GM18505 (cell line): Measurements from ENCODE around the gene RET.

Experiments used
- ATAC-seq: cut with Tn5 transposase; IDR thresholded peaks from one replicate; pipeline ENCODE4 v1.9.1; 2021; ENCODE audit not compliant: unreplicated experiment
- POLR2A ChIP-seq: IDR thresholded peaks from 4 replicates; pipeline ENCODE4 v1.6.1; 2011; ENCODE audit warnings: borderline replicate concordance; ENCODE audit not compliant: insufficient read depth, insufficient read length; ENCODE audit errors: extremely low read depth

The RET gene

GRCh38 chr10:43041422-43042342, 35.2 kb upstream of the RET start:
- no peak for ATAC-seq

GRCh38 chr10:43042503-43043341, 34.1 kb upstream of the RET start:
- no peak for TF ChIP-seq POLR2A
- no peak for ATAC-seq

More at GRCh38 chr10:43041422-43042342, 35.2 kb upstream of the RET start:
- no peak for TF ChIP-seq POLR2A

GRCh38 chr10:43043342-43043772, 33.5 kb upstream of the RET start:
- TF ChIP-seq POLR2A: no peak
- ATAC-seq: no peak

DNA sequence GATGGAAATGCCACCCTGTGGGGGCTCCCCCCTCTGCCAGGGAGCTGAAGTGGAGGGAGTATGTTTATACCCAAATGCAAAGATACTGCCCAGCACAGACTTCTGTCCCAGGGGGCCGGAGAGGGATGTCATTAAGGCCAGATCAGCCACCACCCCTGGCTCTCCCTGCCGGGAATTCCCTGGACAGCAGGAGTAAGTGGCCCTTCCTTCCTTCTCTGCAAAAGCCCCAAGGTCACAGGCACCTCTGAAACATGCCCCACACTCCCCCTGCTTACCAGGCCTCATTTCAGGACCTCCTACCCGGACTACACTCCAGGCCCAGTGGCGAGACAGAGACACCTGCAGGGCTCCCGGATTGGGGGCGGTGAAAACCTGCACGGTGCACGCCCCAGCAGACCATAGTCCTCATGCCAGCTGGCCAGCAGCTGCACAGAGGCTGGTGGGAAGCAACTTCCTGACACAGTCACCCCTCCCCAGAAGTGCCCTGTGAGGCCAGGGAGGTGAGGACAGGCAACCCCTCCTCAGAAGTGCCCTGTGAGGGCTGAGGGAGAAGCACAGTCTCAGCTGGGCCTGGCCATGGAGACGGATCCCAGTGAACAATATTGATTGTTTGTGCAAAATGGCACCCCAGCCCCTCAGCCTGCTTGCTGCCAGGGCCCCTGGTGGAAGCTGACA, 33.0 kb upstream of the RET start:
- no peak for ATAC-seq
- TF ChIP-seq POLR2A: no peak

DNA sequence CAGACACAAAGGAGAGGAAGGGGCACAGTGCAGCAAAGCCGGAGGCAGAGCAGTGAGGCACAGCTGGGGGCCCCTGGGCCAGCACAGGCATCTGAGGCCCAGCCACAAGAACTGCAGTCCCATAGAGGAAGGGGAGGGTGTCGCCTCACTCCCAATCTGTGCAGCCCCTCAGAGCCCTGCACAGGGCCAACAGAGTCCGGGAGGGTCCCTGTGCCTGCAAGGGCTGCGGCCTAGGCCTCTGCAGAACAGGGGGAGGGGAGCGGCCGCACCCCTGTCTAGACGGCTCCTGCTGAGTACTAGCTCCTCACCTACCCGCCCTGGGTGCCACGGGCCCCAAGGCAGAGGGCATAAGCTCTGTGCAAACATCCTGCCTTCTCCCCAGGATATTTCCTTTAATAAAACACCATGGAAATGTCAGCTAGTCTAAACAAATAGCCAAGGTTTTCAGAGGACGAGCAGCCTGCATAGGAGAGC, 32.4 kb upstream of the RET start:
- TF ChIP-seq POLR2A: no peak
- ATAC-seq: no peak

GRCh38 chr10:43044961-43045621, 31.8 kb upstream of the RET start:
- TF ChIP-seq POLR2A: no peak

GRCh38 chr10:43045631-43046287, 31.1 kb upstream of the RET start:
- no peak for ATAC-seq
- TF ChIP-seq POLR2A: no peak

More at GRCh38 chr10:43044961-43045621, 31.8 kb upstream of the RET start:
- ATAC-seq: no peak

DNA sequence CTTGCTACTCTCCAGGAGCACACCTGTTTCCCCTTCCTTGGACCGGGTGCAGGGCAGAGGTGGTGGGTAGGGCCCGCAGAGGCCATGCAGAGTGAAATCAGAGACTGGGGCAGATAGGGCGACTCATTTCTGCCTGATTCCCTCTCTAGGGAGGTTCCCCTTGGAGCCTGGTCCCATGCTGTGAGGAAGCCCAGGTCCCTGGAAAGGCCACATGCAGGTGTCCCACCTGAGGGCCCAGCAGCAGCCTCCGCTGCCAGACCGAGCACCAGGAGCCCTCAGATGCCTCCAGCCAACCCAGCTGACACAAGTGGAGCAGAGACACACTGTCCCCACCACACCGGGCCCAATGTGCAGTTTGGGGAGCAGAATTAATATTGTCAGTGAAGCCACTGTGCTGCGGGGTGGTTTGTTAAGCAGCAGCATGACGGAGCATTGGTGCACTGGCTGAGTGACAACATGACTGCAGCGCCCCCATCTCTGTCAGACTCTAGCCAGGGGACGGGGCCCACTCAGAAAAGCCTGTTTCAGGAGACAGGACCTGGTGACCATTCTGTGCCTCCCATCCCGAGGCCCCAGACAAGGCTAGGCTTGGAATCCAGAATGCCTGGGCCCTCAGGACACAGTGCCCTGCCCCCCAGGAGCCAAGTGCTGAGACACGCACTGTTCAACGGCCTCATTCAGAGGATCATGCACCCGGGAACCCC, 30.4 kb upstream of the RET start:
- no peak for TF ChIP-seq POLR2A
- no peak for ATAC-seq

GRCh38 chr10:43047288-43047970, 29.4 kb upstream of the RET start:
- no peak for TF ChIP-seq POLR2A
- no peak for ATAC-seq

DNA sequence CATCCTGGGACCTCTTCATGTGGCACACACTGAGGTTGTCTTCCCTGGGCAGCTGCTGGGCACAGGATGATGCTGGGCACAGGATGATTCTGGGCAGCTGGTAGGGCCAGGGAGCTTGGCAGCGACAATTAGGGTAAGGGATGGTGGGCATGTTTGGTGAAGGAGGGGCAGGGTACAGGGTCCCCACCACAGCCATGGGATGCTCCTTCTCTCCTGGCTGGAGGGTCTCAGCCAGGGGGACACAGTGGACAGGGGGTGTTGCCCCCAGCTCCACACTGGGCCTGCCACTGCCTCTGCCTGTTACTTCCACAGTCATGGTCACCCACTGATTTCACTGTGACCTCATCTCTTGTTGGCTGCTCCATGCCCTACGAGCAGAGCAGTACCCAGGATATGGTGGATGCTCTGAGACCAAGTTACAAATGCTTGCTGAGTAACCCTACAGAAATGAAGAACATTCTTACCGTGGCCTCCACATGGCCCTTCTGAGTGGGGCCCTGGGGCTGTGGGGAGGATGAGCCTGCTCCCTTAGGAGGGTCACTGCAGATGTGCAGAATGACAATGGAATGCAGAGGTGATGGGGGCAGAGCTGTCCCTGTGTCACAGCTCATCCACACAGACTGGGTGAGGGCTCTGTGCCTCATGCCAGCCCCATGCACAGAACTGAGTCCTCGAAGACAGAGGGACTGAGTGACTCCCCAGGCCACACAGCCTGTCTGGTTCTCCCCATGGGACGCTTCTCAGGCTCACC, 28.4 kb upstream of the RET start:
- TF ChIP-seq POLR2A: no peak
- no peak for ATAC-seq

DNA sequence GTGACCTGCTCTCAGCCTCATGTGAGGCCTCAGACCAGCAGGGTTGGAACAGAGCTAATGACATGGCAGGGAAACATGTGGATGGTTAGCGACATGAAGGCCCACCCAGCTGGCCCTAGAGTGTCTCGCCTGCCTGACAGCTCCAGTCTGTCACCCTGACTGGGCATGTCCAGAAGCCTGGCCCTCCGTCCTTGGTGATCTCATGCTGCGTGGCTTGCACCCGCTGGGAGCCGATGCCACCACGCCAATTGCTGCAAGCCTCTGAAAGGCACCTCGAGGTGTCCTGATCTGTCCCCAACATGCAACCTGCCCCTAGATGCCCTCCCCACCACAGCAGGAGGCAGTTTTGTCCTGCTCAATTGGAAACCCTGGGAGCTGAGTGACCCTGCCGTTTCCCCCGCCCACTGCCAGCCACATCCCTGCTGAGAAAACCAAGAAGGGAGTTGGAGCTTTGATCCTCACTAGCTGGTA, 27.8 kb upstream of the RET start:
- ATAC-seq: no peak
- no peak for TF ChIP-seq POLR2A

GRCh38 chr10:43050011-43050410, 26.9 kb upstream of the RET start:
- no peak for TF ChIP-seq POLR2A
- ATAC-seq: no peak
